HG02870 (cell line): ENCODE results near the gene MAOB.

Experiments used
- ATAC-seq: cut with Tn5 transposase; IDR thresholded peaks from one replicate; pipeline ENCODE4 v1.9.1; 2021; ENCODE audit warnings: mild to moderate bottlenecking, moderate library complexity; ENCODE audit not compliant: unreplicated experiment

Gene MAOB

GRCh38 chrX:43861750-43862149 is 20.5 kb downstream of the MAOB start:
- ATAC-seq = no peak

GRCh38 chrX:43860646-43861370 is 21.4 kb downstream of the MAOB start:
- no peak for ATAC-seq

- no peak for ATAC-seq
Observed at GRCh38 chrX:43853225-43853828, 28.9 kb downstream of the MAOB start.

GRCh38 chrX:43850629-43851028 is 31.6 kb downstream of the MAOB start:
- no peak for ATAC-seq

- ATAC-seq = no peak
Observed at GRCh38 chrX:43849173-43849572, 33.1 kb downstream of the MAOB start.

GRCh38 chrX:43847352-43847751 is 34.9 kb downstream of the MAOB start:
- no peak for ATAC-seq

- no peak for ATAC-seq
Observed at GRCh38 chrX:43846558-43846957, 35.7 kb downstream of the MAOB start.

- ATAC-seq = no peak
Observed at GRCh38 chrX:43845776-43846175, 36.5 kb downstream of the MAOB start.

GRCh38 chrX:43840265-43840664 is 42.0 kb downstream of the MAOB start:
- no peak for ATAC-seq

GRCh38 chrX:43836435-43837184 is 45.6 kb downstream of the MAOB start:
- ATAC-seq = no peak

- ATAC-seq = no peak
Observed at GRCh38 chrX:43835559-43835958, 46.7 kb downstream of the MAOB start.

- no peak for ATAC-seq
Observed at GRCh38 chrX:43827791-43828190, 54.5 kb downstream of the MAOB start.

GRCh38 chrX:43822014-43822413 is 60.2 kb downstream of the MAOB start:
- ATAC-seq = no peak

GRCh38 chrX:43817444-43817843 is 64.8 kb downstream of the MAOB start:
- no peak for ATAC-seq

GRCh38 chrX:43815209-43815608 is 67.0 kb downstream of the MAOB start:
- no peak for ATAC-seq

GRCh38 chrX:43813898-43814297 is 68.4 kb downstream of the MAOB start:
- ATAC-seq = no peak

GRCh38 chrX:43813319-43813718 is 68.9 kb downstream of the MAOB start:
- no peak for ATAC-seq

- ATAC-seq = no peak
Observed at GRCh38 chrX:43809463-43809862, 72.8 kb downstream of the MAOB start.

- ATAC-seq = no peak
Observed at GRCh38 chrX:43808231-43808630, 74.0 kb downstream of the MAOB start.

- ATAC-seq = no peak
Observed at GRCh38 chrX:43805579-43805978, 76.7 kb downstream of the MAOB start.

GRCh38 chrX:43804021-43804420 is 78.2 kb downstream of the MAOB start:
- no peak for ATAC-seq
